ENCODE results near the gene UBE2D3.

DNA sequence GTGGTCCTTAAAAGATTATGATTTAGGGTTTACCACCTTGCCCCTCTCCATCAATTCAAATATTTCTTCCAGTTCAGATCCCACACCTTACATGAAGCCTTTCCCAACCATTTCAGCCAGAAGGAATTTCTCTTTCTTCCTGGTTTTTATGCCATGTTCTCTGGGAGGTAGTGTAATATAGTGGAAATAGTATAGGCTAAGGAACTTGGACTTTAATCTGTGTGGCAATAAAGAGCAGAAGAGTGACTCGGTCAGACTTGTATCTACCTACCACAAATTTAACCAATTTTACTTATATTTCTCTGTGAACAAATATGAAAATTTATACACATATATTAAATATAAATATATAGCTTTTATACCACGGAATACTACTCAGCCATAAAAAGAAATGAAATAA, 23.0 kb upstream of the UBE2D3 start:
- TF ChIP-seq TAF1 (IDR thresholded peaks at IDR 0.05; ENCODE audit: borderline replicate concordance, low read depth, low read length): no peak
- no peak for TF ChIP-seq POLR2AphosphoS5 (IDR thresholded peaks at IDR 0.05; ENCODE audit: low read depth, low read length)
